GM21619 (cell line): Measurements from ENCODE around the gene MIB2.
"Not testable (repeated sequence)": the region's sequence is repeated elsewhere in the genome, so short reads cannot be mapped to it uniquely, and the experiment has no call there.

Experiments
- ATAC-seq: cut with Tn5 transposase; IDR thresholded peaks from one replicate; pipeline ENCODE4 v1.9.1; 2021; ENCODE audit not compliant: unreplicated experiment

The MIB2 gene

GRCh38 chr1:1646326-1646725 is 31.0 kb downstream of the MIB2 start:
- not testable (repeated sequence) for ATAC-seq

GRCh38 chr1:1647567-1648241 is 32.4 kb downstream of the MIB2 start:
- ATAC-seq = not testable (repeated sequence)

GRCh38 chr1:1648265-1648664 is 33.0 kb downstream of the MIB2 start:
- ATAC-seq = not testable (repeated sequence)

GRCh38 chr1:1658583-1659549 is 43.6 kb downstream of the MIB2 start, which contains the start of gene CDK11B:
Gene CDK11B (minus strand): TSS chr1:1659004. CDS start chr1:1657485, 1,519 bp downstream.
- peak; percentile 86 for ATAC-seq

GRCh38 chr1:1662392-1662791 is 47.1 kb downstream of the MIB2 start:
- ATAC-seq = not testable (repeated sequence)

GRCh38 chr1:1662830-1663560 is 47.7 kb downstream of the MIB2 start:
- ATAC-seq = not testable (repeated sequence)

- ATAC-seq = not testable (repeated sequence)
Measured at GRCh38 chr1:1664318-1664717, 49.0 kb downstream of the MIB2 start.

- no peak for ATAC-seq
Measured at GRCh38 chr1:1664941-1665814, 49.9 kb downstream of the MIB2 start.

- ATAC-seq = no peak
Measured at GRCh38 chr1:1665815-1666251, 50.5 kb downstream of the MIB2 start.

GRCh38 chr1:1666526-1666925 is 51.2 kb downstream of the MIB2 start:
- no peak for ATAC-seq

GRCh38 chr1:1669468-1670440 is 54.5 kb downstream of the MIB2 start:
- no peak for ATAC-seq

- no peak for ATAC-seq
Measured at GRCh38 chr1:1670866-1671265, 55.6 kb downstream of the MIB2 start.

- no peak for ATAC-seq
Measured at GRCh38 chr1:1671365-1672119, 56.2 kb downstream of the MIB2 start.

GRCh38 chr1:1672181-1672965 is 57.1 kb downstream of the MIB2 start:
- no peak for ATAC-seq

- ATAC-seq = not testable (repeated sequence)
Measured at GRCh38 chr1:1674806-1675205, 59.5 kb downstream of the MIB2 start.

GRCh38 chr1:1675218-1675617 is 59.9 kb downstream of the MIB2 start:
- not testable (repeated sequence) for ATAC-seq

- not testable (repeated sequence) for ATAC-seq
Measured at GRCh38 chr1:1676087-1676486, 60.8 kb downstream of the MIB2 start.
